H9 (cell line): ENCODE results near the gene RORC. TPM values are rescaled to one million over a fixed set of nuclear protein-coding genes. Genes with fewer than 3 reads are reported as not detected.
A peak's percentile ranks its signal among the peaks of the same experiment; 100 is the strongest.

Experiments
- DNase-seq: peaks from one replicate; pipeline ENCODE4 v3.0.0-alpha.2; 2017
- H2AFZ ChIP-seq: one replicate; pipeline ENCODE4 v1.6.1; 2013; ENCODE audit warnings: mild to moderate bottlenecking, low read length, control low read depth, moderate library complexity
- H2AK5ac ChIP-seq: 2 replicates; pipeline ENCODE4 v1.6.1; 2013; ENCODE audit warnings: low read length, control low read depth, mixed read lengths; ENCODE audit not compliant: insufficient read length
- H2BK120ac ChIP-seq: one replicate; pipeline ENCODE4 v1.6.1; 2013; ENCODE audit warnings: low read depth, mild to moderate bottlenecking, low read length, control low read depth, inconsistent platforms; ENCODE audit not compliant: poor library complexity, severe bottlenecking
- H2BK12ac ChIP-seq: 2 replicates; pipeline ENCODE4 v1.6.1; 2013; ENCODE audit warnings: low read length, control low read depth, mixed read lengths, low read depth; ENCODE audit not compliant: insufficient read length
- H2BK15ac ChIP-seq: 2 replicates; pipeline ENCODE4 v1.6.1; 2013; ENCODE audit warnings: low read depth, low read length, control low read depth
- H2BK20ac ChIP-seq: one replicate; pipeline ENCODE4 v1.6.1; 2013; ENCODE audit warnings: low read depth, mild to moderate bottlenecking, low read length, control low read depth, inconsistent platforms; ENCODE audit not compliant: poor library complexity, severe bottlenecking
- H2BK5ac ChIP-seq: 2 replicates; pipeline ENCODE4 v1.6.1; 2013; ENCODE audit warnings: low read length, control low read depth, mixed read lengths; ENCODE audit not compliant: insufficient read length
- H3K14ac ChIP-seq: 2 replicates; pipeline ENCODE4 v1.6.1; 2013; ENCODE audit warnings: low read length, control low read depth; ENCODE audit not compliant: insufficient read depth
- H3K18ac ChIP-seq: 2 replicates; pipeline ENCODE4 v1.6.1; 2013; ENCODE audit warnings: low read depth, mild to moderate bottlenecking, mixed read lengths, low read length, control low read depth; ENCODE audit not compliant: insufficient read length
- H3K23ac ChIP-seq: 2 replicates; pipeline ENCODE4 v1.6.1; 2013; ENCODE audit warnings: low read length, control low read depth, mixed read lengths, low read depth; ENCODE audit not compliant: insufficient read length
- H3K23me2 ChIP-seq: 2 replicates; pipeline ENCODE4 v1.6.1; 2013; ENCODE audit warnings: low read depth, mild to moderate bottlenecking, mixed read lengths, low read length, control low read depth; ENCODE audit not compliant: insufficient read length, poor library complexity, severe bottlenecking
- H3K27ac ChIP-seq: 2 replicates; pipeline ENCODE4 v1.5.1; 2013; ENCODE audit warnings: low read length, control low read depth, mixed read lengths, low read depth; ENCODE audit not compliant: insufficient read length
- H3K27me3 ChIP-seq: 2 replicates; pipeline ENCODE4 v1.6.1; 2013; ENCODE audit warnings: low read length, control low read depth, inconsistent platforms; ENCODE audit not compliant: insufficient read depth
- H3K4ac ChIP-seq: 2 replicates; pipeline ENCODE4 v1.6.1; 2013; ENCODE audit warnings: low read depth, mild to moderate bottlenecking, control low read depth, inconsistent platforms, low read length, moderate library complexity
- H3K4me1 ChIP-seq: 2 replicates; pipeline ENCODE4 v1.6.1; 2013; ENCODE audit warnings: low read length, control low read depth, inconsistent platforms; ENCODE audit not compliant: insufficient read depth
- H3K4me2 ChIP-seq: 2 replicates; pipeline ENCODE4 v1.6.1; 2013; ENCODE audit warnings: low read length, control low read depth, mixed read lengths; ENCODE audit not compliant: insufficient read length, insufficient read depth
- H3K56ac ChIP-seq: 2 replicates; pipeline ENCODE4 v1.6.1; 2013; ENCODE audit warnings: low read depth, mild to moderate bottlenecking, mixed read lengths, low read length, control low read depth; ENCODE audit not compliant: insufficient read length
- H3K79me1 ChIP-seq: 2 replicates; pipeline ENCODE4 v1.6.1; 2013; ENCODE audit warnings: low read depth, mild to moderate bottlenecking, moderate library complexity, low read length, control low read depth, inconsistent platforms; ENCODE audit not compliant: insufficient read depth, poor library complexity, severe bottlenecking
- H3K79me2 ChIP-seq: 2 replicates; pipeline ENCODE4 v1.6.1; 2013; ENCODE audit warnings: low read length, control low read depth, inconsistent platforms; ENCODE audit not compliant: insufficient read depth
- H3K9ac ChIP-seq: 2 replicates; pipeline ENCODE4 v1.6.1; 2013; ENCODE audit warnings: low read length, control low read depth, mixed read lengths; ENCODE audit not compliant: insufficient read length; ENCODE audit errors: extremely low read depth
- H3K9me3 ChIP-seq: one replicate; pipeline ENCODE4 v1.6.1; 2013; ENCODE audit warnings: low read depth, low read length, inconsistent platforms; ENCODE audit not compliant: control insufficient read depth
- H3T11ph ChIP-seq: one replicate; pipeline ENCODE4 v1.6.1; 2013; ENCODE audit warnings: mild to moderate bottlenecking, low read length, control low read depth, inconsistent platforms
- H4K20me1 ChIP-seq: one replicate; pipeline ENCODE4 v1.6.1; 2013; ENCODE audit not compliant: control insufficient read depth, insufficient read length, insufficient read depth
- H4K5ac ChIP-seq: 2 replicates; pipeline ENCODE4 v1.6.1; 2013; ENCODE audit warnings: low read depth, mild to moderate bottlenecking, mixed read lengths, low read length, control low read depth; ENCODE audit not compliant: insufficient read length
- H4K8ac ChIP-seq: replicated peaks from 2 replicates; pipeline ENCODE4 v1.6.1; 2013; ENCODE audit warnings: low read length, control low read depth, mixed read lengths, low read depth; ENCODE audit not compliant: insufficient read length
- H4K91ac ChIP-seq: 2 replicates; pipeline ENCODE4 v1.6.1; 2013; ENCODE audit warnings: low read depth, mild to moderate bottlenecking, moderate library complexity, mixed read lengths, low read length, control low read depth; ENCODE audit not compliant: insufficient read length
- H3K27ac Mint-ChIP-seq, 3 experiments: 2 replicates in 2 of 3; 3 replicates in 1 of 3; pipeline ENCODE4 v1.8.0; 2020 to 2021; ENCODE audit warnings: mixed read lengths in 3 of 3, mild to moderate bottlenecking in 1 of 3, moderate library complexity in 1 of 3
- H3K27me3 Mint-ChIP-seq: 2 replicates; pipeline ENCODE4 v1.8.0; 2021; ENCODE audit warnings: low read depth, mild to moderate bottlenecking, moderate library complexity, mixed read lengths
- H3K36me3 Mint-ChIP-seq, 3 experiments: 2 replicates in 2 of 3; 3 replicates in 1 of 3; pipeline ENCODE4 v1.8.0; 2020 to 2021; ENCODE audit warnings: low read depth in 3 of 3, mixed read lengths in 3 of 3; ENCODE audit not compliant: insufficient read depth in 1 of 3
- H3K4me1 Mint-ChIP-seq, 2 experiments: 2 replicates each; pipeline ENCODE4 v1.8.0; 2020; ENCODE audit warnings: mixed read lengths in 2 of 2
- H3K4me3 Mint-ChIP-seq, 2 experiments: 2 replicates in 1 of 2; 3 replicates in 1 of 2; pipeline ENCODE4 v1.8.0; 2020 to 2021; ENCODE audit warnings: mild to moderate bottlenecking in 2 of 2, mixed read lengths in 2 of 2, moderate library complexity in 1 of 2
- H3K9me3 Mint-ChIP-seq, 2 experiments: 2 replicates in 1 of 2; 3 replicates in 1 of 2; pipeline ENCODE4 v1.8.0; 2020; ENCODE audit warnings: mild to moderate bottlenecking in 2 of 2, mixed read lengths in 2 of 2, moderate library complexity in 1 of 2
- CTCF ChIP-seq: fragments of 200-600 bp; sonication (generic); conservative IDR thresholded peaks from 3 replicates; pipeline ENCODE4 v1.8.0; 2021; ENCODE audit warnings: antibody characterized with exemption, mild to moderate bottlenecking
- total RNA-seq: library from RNA; stranded (reverse); gene quantifications from 2 replicates; pipeline ENCODE4 v1.2.1, GENCODE V29; 2021

RORC gene
- total RNA-seq, 1 experiment from 2014 or later, result 0.52 TPM

GRCh38 chr1:151849871-151850270 is 18.3 kb upstream of the RORC start:
- no peak overlapping the region for H4K91ac ChIP-seq
- H3K56ac ChIP-seq, result no peak overlapping the region
- no peaks in the 10 kb centered on the region for H3K79me1 ChIP-seq
- H2BK120ac ChIP-seq, result no peak overlapping the region
- H2BK5ac ChIP-seq, result no peak overlapping the region
- peaks cover 53% of the 10 kb centered on the region for H3K27me3 Mint-ChIP-seq
- no peak for TF ChIP-seq CTCF
- H3K36me3 Mint-ChIP-seq, result peaks cover 0 to 6% (median 0%) of the 10 kb centered on the region in 3 experiments; a peak in 1 of 7 replicates
- no peaks in the 10 kb centered on the region for H3K27me3 ChIP-seq
- H3K4me3 Mint-ChIP-seq, result no peak overlapping the region
- H4K5ac ChIP-seq, result no peak overlapping the region
- no peak overlapping the region for H2BK20ac ChIP-seq
- H3K27ac Mint-ChIP-seq, result peak overlapping the region in 1 of 3 experiments; percentile 24; a peak in 1 of 7 replicates
- H3K27ac ChIP-seq, result no peak overlapping the region
- H3K4me1 Mint-ChIP-seq, result peaks cover 18 to 22% of the 10 kb centered on the region in 2 experiments
- no peak overlapping the region for H3K4ac ChIP-seq
- no peak overlapping the region for H2BK12ac ChIP-seq
- H3K9ac ChIP-seq, result no peak overlapping the region
- H3K18ac ChIP-seq, result no peak overlapping the region
- no peak overlapping the region for H3T11ph ChIP-seq
- H2AFZ ChIP-seq, result no peak overlapping the region
- no peaks in the 10 kb centered on the region for H3K9me3 ChIP-seq
- no peaks in the 10 kb centered on the region for H3K9me3 Mint-ChIP-seq
- no peaks in the 10 kb centered on the region for H4K20me1 ChIP-seq
- H2AK5ac ChIP-seq, result no peak overlapping the region
- H4K8ac ChIP-seq, result no peak overlapping the region
- H3K4me2 ChIP-seq, result no peak overlapping the region
- no peaks in the 10 kb centered on the region for H3K23me2 ChIP-seq
- H3K14ac ChIP-seq, result no peak overlapping the region
- DNase-seq, result no peak
- H2BK15ac ChIP-seq, result no peak overlapping the region
- H3K23ac ChIP-seq, result no peak overlapping the region
- no peaks in the 10 kb centered on the region for H3K79me2 ChIP-seq
- peaks cover 3% of the 10 kb centered on the region; the same call in 1 of the 2 replicates for H3K4me1 ChIP-seq
